Hepatocyte (in vitro differentiated cells): Measurements from ENCODE around the gene C2orf92.
"Not testable (repeated sequence)": the region's sequence is repeated elsewhere in the genome, so short reads cannot be mapped to it uniquely, and the experiment has no call there.

ENCODE experiments used
- EZH2 ChIP-seq: fragments of 200-600 bp; sonication (generic); IDR thresholded peaks from 2 replicates; pipeline ENCODE4 v1.6.1; 2016; ENCODE audit warnings: antibody characterized with exemption, mild to moderate bottlenecking, borderline replicate concordance
- EZH2phosphoT487 ChIP-seq: fragments of 200-600 bp; sonication (generic); IDR thresholded peaks from one replicate; pipeline ENCODE4 v1.6.1; 2018; ENCODE audit warnings: antibody characterized with exemption, mild to moderate bottlenecking, low read depth, moderate library complexity; ENCODE audit not compliant: unreplicated experiment, severe bottlenecking
- TF ChIP-seq, protein P1 (sequence below): fragments of 200-600 bp; sonication (generic); IDR thresholded peaks from 2 replicates; pipeline ENCODE4 v1.5.1; 2016; ENCODE audit warnings: antibody characterized with exemption, mild to moderate bottlenecking; ENCODE audit not compliant: poor library complexity

DNA sequence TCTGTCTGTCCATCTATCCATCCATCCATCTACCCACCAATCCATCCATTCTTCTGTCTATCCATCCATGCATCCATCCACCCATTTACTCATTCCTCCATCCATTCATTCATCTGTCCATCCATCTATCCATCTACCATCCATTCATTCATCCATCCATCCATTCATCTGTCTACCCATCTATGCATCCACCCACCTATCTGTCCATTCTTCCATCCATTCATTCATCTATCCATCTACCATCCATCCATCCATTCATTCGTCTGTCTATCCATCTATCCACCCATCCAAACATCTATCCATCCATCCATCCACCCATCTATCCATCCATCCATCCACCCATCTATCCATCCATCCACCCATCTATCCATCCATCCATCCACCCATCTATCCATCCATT, 49.0 kb upstream of the C2orf92 start:
- TF ChIP-seq, protein P1, sequence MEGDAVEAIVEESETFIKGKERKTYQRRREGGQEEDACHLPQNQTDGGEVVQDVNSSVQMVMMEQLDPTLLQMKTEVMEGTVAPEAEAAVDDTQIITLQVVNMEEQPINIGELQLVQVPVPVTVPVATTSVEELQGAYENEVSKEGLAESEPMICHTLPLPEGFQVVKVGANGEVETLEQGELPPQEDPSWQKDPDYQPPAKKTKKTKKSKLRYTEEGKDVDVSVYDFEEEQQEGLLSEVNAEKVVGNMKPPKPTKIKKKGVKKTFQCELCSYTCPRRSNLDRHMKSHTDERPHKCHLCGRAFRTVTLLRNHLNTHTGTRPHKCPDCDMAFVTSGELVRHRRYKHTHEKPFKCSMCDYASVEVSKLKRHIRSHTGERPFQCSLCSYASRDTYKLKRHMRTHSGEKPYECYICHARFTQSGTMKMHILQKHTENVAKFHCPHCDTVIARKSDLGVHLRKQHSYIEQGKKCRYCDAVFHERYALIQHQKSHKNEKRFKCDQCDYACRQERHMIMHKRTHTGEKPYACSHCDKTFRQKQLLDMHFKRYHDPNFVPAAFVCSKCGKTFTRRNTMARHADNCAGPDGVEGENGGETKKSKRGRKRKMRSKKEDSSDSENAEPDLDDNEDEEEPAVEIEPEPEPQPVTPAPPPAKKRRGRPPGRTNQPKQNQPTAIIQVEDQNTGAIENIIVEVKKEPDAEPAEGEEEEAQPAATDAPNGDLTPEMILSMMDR: not testable (repeated sequence)
- not testable (repeated sequence) for TF ChIP-seq EZH2, EZH2phosphoT487
